Duodenal mucosa (tissue), 2 donors: Measurements from ENCODE around the gene CCDC150.

ENCODE experiments used
- H3K27ac ChIP-seq: one replicate; pipeline ENCODE4 v1.7.0; 2013; ENCODE audit warnings: low read depth, low read length
- H3K27me3 ChIP-seq, 2 donors: one replicate each; pipeline ENCODE4 v1.7.0; 2013; ENCODE audit warnings: low read length in 2 of 2, control low read depth in 1 of 2; ENCODE audit not compliant: insufficient read depth in 2 of 2, control insufficient read depth in 1 of 2
- H3K36me3 ChIP-seq, 2 donors: one replicate each; pipeline ENCODE4 v1.7.0; 2013; ENCODE audit warnings: low read length in 2 of 2, control low read depth in 1 of 2; ENCODE audit not compliant: insufficient read depth in 2 of 2, control insufficient read depth in 1 of 2
- H3K4me1 ChIP-seq, 2 donors: one replicate each; pipeline ENCODE4 v1.7.0; 2013; ENCODE audit warnings: low read length in 2 of 2, control low read depth in 1 of 2; ENCODE audit not compliant: insufficient read depth in 2 of 2, control insufficient read depth in 1 of 2
- H3K4me3 ChIP-seq, 2 donors: one replicate each; pipeline ENCODE4 v1.7.0; 2013; ENCODE audit warnings: low read length in 2 of 2, low read depth in 1 of 2
- H3K9ac ChIP-seq, 2 donors: one replicate each; pipeline ENCODE4 v1.7.0; 2013; ENCODE audit warnings: low read length in 2 of 2, low read depth in 1 of 2
- H3K9me3 ChIP-seq, 2 donors: one replicate each; pipeline ENCODE4 v1.7.0; 2013; ENCODE audit warnings: low read length in 2 of 2, control low read depth in 1 of 2; ENCODE audit not compliant: control insufficient read depth in 1 of 2

The CCDC150 gene

GRCh38 chr2:196748123-196748522 lies 108.6 kb downstream of the CCDC150 start:
- no peak overlapping the region for H3K4me3 ChIP-seq

GRCh38 chr2:196750291-196750923 lies 110.9 kb downstream of the CCDC150 start:
- H3K4me1 ChIP-seq, result peaks cover 5 to 11% of the 10 kb centered on the region in 2 donors
- H3K9me3 ChIP-seq, result peaks cover 0 to 2% of the 10 kb centered on the region in 2 donors
- H3K36me3 ChIP-seq, result no peaks in the 10 kb centered on the region
- H3K27ac ChIP-seq, result no peak overlapping the region
- H3K9ac ChIP-seq, result no peak overlapping the region
- no peak overlapping the region for H3K4me3 ChIP-seq
- no peaks in the 10 kb centered on the region for H3K27me3 ChIP-seq

More at GRCh38 chr2:196748123-196748522, 108.6 kb downstream of the CCDC150 start:
- Histone ChIP-seq H3K9ac (no peak overlapping the region), H3K36me3 (no peaks in the 10 kb centered on the region), H3K27ac (no peak overlapping the region), H3K27me3 (no peaks in the 10 kb centered on the region), H3K4me1 (peaks cover 5 to 11% of the 10 kb centered on the region in 2 donors), H3K9me3 (no peaks in the 10 kb centered on the region)

GRCh38 chr2:196750977-196751631 lies 111.6 kb downstream of the CCDC150 start:
- H3K9ac ChIP-seq, result no peak overlapping the region
- H3K36me3 ChIP-seq, result no peaks in the 10 kb centered on the region
- no peaks in the 10 kb centered on the region for H3K27me3 ChIP-seq
- no peak overlapping the region for H3K4me3 ChIP-seq
- H3K27ac ChIP-seq, result no peak overlapping the region
- H3K4me1 ChIP-seq, result peaks cover 5 to 11% of the 10 kb centered on the region in 2 donors
- peaks cover 0 to 2% of the 10 kb centered on the region in 2 donors for H3K9me3 ChIP-seq

- peaks cover 5 to 9% of the 10 kb centered on the region in 2 donors for H3K36me3 ChIP-seq
- no peaks in the 10 kb centered on the region for H3K27me3 ChIP-seq
- no peak overlapping the region for H3K27ac ChIP-seq
- no peak overlapping the region for H3K9ac ChIP-seq
- peaks cover 0 to 2% of the 10 kb centered on the region in 2 donors for H3K9me3 ChIP-seq
- H3K4me1 ChIP-seq, result no peaks in the 10 kb centered on the region
- H3K4me3 ChIP-seq, result no peak overlapping the region
Observed at GRCh38 chr2:196758474-196759377, 119.2 kb downstream of the CCDC150 start.

- Histone ChIP-seq H3K9me3 (no peaks in the 10 kb centered on the region), H3K27ac (no peak overlapping the region), H3K9ac (no peak overlapping the region), H3K27me3 (no peaks in the 10 kb centered on the region), H3K4me1 (no peaks in the 10 kb centered on the region), H3K36me3 (peaks cover 8 to 12% of the 10 kb centered on the region in 2 donors), H3K4me3 (no peak overlapping the region)
Observed at GRCh38 chr2:196759378-196759706, 119.8 kb downstream of the CCDC150 start.

- H3K27me3 ChIP-seq, result no peaks in the 10 kb centered on the region
- H3K27ac ChIP-seq, result no peak overlapping the region
- no peaks in the 10 kb centered on the region for H3K4me1 ChIP-seq
- no peak overlapping the region for H3K9ac ChIP-seq
- no peak overlapping the region for H3K4me3 ChIP-seq
- H3K9me3 ChIP-seq, result no peaks in the 10 kb centered on the region
- peaks cover 24 to 44% of the 10 kb centered on the region in 2 donors for H3K36me3 ChIP-seq
Observed at GRCh38 chr2:196767101-196767500, 127.6 kb downstream of the CCDC150 start.
